GM18526 (cell line): ENCODE data around the gene HOXC10.

Experiments
- POLR2A ChIP-seq: IDR thresholded peaks from 3 replicates; pipeline ENCODE4 v1.6.1; 2011; ENCODE audit not compliant: insufficient read length; ENCODE audit errors: extremely low read depth

The HOXC10 gene

DNA sequence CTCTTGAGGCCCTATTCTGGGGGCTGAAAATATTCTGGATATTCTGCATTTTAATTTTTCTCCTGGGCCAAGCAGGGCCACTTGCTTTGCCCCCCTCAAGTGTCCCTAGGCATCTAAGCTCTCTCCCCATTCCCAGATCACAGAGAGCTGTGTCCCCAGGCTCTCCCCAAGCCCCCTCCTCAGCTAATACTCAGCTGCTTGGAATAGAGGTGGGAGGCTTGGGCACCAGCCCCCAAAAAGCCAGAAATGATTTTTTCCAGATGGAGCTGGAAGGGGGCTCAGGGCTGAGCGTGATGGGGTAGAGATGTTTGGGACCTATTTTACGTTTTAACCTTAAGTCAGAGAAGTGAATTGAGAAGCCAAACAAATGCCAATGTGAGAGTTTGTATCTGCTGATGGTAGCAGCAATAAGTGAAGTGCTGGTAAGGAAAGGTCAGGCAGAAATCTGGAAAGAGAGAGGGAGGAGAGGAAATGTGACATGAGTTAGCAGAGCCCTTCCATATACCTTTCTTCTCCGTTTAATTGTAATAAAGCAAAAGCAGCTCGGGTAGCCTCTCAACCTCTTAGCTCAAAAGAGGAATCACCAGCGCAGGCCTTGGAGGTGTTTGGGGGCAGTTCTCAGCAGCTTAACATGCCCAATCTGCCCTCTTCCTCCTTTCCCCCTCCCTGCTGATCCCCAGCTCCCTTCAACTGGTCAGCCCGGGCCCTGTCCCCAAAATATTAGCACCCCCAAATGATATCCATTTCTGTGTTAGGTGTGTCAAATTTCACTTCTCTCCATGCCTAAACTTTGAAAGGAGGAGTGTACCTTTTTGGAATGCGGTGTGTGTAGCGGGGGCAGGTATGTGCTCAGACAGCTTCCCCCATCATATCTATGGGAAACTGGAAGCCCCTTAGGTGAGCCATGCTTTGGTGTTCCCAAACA is 38.3 kb downstream of the HOXC10 start:
- no peak for TF ChIP-seq POLR2A

DNA sequence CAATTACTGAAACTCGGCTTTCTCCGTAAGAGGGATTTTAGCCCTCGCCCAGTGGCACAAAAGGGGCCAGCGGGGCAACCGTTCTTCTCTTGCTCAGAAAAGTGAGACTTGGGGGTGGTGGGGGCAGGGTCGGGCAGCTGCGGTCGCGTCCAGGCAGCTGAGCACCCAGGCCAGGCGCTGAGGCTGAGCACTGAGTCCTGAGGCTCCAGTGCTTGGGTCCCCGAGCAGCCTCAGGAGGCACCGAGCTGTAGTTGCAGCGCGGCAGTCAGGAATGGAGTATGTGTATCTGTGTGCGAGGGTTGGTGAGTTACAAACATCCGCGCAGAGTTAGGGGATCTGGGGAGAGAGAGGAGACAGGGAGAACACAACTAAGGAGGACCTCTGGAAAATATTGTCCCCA is 39.2 kb downstream of the HOXC10 start:
- no peak for TF ChIP-seq POLR2A

DNA sequence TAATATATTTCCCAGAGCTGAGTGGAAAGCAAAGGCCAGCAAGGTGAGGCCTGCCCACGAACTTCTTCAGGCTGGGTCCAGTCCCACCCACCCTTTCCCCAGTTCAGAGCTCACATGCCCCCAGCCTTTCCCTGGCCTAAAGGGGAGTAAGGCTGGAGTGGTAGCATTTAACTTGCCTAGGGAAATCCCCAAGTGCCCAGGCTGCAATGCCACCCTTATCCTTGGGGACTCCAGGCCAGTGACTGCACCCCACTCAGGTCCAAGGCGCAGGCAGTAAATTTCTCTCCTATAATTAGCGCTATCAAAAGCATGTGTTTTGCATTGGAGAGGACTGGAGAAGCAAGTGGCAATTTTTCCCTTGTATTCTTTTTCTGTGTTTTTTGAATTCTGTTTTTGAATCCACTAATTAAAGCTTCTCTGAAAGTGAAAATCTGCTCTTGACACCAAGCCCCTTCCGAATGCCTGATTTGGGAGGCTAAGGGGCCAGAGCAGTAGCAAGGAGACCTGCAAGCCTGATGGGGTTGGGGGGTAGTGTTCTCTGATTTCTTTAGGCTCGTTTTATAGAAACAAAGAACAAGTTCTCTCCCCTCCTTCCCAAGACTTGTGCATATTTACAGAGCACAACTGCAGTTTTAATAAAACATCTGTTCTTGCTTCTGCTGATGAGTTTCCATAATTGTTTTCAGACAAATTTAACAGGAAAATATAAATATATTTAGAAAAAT is 39.8 kb downstream of the HOXC10 start:
- TF ChIP-seq POLR2A: no peak

DNA sequence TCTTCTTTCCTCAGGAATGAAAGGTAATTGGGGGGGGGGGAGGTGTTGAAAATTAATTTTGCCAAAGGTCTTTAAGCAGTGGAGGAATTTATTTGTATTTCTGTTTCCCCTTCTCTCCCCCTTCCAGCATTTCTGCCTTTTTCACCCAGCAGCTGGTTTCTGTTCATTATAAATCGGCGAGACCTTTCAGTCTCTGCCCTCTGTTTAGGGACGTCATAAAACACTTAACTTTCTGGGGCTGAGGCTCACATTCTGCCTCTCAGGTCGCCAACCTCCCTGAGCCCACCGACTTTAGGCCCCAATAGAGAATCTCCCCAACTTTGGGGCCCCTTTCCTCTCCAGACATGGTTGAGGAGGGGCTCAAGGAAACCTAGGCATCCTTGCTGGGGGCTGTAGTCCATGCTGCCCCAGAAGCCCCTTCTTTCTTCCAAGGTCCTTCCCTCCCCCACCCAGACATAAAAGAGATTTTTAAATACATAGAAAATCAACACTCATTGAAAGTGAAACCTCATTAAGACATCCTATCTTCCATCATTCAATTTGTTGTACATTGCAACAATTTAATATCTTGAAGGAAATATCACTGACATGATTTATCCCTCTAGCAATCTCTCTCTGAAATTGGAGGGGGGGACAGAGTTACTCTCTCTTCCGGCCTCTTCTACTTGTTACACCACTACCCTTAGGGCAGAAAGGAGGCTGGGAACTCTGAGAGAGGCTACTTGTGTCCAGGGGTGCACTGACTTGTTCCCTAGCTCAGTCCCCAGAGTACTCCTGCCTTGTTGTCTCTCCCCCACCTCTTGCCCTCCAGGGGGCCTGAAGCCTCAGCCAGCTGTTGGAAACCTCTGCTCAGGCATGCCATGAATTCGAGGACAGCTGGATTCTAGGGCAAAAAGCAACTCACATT is 40.8 kb downstream of the HOXC10 start:
- TF ChIP-seq POLR2A: no peak

DNA sequence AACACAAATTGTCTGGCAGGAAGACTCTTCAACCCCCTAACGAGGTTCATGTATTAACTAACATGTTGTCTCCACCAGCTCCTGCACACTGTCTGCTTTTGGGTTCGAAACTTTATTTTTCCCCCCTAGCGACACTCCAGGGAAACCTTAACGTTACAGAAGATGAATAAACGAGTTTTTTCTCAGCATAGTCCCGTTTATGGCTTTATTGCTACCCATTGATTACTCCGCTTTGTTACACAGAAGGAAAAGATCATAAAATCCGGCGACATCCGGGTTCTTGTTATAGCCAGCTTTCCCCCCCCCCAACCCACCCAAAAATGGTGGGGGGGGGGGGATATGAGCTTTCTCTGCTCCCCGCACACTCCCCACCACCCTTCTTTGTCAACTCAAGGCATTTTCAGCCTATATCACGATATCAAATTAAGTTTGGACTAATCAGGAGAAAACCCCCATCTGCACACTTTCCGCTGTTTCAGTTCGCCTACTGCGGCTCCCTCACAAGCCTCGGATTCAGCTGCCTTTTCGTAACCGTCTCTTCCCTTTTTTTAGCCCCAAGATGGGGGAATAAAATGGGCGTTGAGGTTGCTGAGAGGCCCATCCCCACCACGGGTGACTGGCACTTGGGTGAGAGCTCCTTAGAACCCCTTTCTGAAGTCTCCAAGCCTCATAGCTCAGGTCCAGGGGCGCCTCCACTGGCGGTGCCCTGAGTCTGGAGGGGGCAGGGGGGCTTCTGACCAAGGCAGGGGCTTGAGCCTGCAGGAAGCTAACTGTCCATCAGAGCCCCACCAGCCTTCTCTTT is 41.9 kb downstream of the HOXC10 start:
- no peak for TF ChIP-seq POLR2A

DNA sequence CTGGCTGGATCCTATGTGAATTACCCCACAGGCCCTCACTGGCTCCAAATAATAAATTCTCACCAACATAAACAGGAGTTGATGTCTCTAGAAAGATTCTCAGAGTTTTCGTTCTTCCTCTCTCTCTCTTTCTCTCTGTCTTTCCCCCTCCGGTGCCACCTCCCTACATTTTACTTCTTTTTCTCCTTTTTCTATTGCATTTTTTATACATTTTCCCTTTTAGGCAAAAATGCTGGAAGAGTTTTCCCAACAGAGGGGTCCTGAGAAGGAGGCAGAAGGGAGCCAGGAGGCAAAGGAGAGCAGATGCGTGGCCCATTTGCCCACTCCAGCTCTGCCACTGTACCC is 42.5 kb downstream of the HOXC10 start:
- TF ChIP-seq POLR2A: no peak

DNA sequence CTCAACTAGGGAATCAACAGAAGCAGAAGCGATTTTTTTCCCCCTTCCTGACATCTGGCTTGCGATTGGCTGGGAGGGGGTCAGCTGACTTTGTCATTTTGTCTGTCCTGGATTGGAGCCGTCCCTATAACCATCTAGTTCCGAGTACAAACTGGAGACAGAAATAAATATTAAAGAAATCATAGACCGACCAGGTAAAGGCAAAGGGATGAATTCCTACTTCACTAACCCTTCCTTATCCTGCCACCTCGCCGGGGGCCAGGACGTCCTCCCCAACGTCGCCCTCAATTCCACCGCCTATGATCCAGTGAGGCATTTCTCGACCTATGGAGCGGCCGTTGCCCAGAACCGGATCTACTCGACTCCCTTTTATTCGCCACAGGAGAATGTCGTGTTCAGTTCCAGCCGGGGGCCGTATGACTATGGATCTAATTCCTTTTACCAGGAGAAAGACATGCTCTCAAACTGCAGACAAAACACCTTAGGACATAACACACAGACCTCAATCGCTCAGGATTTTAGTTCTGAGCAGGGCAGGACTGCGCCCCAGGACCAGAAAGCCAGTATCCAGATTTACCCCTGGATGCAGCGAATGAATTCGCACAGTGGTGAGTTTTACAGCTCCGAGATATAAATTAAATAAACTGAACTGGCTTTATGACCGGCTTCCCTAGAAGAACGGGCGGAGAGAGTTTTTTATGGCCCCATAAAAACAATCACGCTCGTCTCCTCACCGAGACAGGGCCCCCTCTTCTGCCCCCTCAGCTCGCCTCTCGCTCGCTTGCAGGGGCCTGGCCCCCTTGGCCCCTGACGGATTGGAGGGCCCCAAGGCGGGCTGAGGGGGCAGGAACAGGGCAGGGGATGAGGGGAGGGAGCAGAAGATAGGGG is 43.6 kb downstream of the HOXC10 start, which contains the start of gene HOXC6:
Gene HOXC6, plus strand, starts transcription at position 127 of the 888 bp plus-strand sequence. Its CDS starts 82 bp downstream, at position 209.
- no peak for TF ChIP-seq POLR2A

DNA sequence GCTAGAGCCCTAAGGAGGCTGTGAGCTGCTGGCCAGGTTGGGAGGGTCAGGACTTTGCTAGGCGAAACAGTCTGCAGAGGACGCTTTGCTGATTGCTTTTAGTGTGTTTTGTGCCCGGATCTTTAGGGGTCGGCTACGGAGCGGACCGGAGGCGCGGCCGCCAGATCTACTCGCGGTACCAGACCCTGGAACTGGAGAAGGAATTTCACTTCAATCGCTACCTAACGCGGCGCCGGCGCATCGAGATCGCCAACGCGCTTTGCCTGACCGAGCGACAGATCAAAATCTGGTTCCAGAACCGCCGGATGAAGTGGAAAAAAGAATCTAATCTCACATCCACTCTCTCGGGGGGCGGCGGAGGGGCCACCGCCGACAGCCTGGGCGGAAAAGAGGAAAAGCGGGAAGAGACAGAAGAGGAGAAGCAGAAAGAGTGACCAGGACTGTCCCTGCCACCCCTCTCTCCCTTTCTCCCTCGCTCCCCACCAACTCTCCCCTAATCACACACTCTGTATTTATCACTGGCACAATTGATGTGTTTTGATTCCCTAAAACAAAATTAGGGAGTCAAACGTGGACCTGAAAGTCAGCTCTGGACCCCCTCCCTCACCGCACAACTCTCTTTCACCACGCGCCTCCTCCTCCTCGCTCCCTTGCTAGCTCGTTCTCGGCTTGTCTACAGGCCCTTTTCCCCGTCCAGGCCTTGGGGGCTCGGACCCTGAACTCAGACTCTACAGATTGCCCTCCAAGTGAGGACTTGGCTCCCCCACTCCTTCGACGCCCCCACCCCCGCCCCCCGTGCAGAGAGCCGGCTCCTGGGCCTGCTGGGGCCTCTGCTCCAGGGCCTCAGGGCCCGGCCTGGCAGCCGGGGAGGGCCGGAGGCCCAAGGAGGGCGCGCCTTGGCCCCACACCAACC is 44.8 kb downstream of the HOXC10 start:
- TF ChIP-seq POLR2A: no peak

- no peak for TF ChIP-seq POLR2A
Observed at GRCh38 chr12:54030442-54030801, 45.5 kb downstream of the HOXC10 start.

DNA sequence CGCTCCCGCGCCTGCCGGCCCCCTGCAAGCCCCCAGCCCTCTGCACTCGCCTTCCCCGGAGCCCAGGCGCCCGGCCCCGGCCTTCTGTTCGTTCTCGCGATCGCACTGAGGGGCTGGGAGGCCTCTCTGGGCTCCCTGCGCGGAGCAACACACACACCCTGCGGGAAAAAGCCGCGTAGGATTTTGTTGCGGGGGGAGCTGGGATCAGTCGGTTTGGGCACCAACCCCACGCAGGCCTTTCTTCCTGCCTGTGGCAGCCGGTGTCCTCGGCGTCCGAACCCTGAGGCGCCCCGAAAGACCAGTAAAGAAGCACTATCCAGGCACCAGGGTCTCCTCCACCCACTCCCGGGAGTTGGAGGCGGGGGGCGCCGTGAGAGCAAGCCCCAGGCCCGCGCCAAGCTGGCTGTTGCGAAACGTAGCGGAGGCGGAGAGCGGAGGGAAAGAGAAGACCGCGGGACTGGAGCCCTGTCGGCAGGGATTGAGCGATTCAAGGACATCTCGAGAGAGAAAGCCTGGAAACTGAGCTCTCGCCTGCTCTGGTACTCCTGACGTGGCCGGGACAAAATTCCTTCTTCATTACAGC is 46.0 kb downstream of the HOXC10 start:
- TF ChIP-seq POLR2A: no peak

GRCh38 chr12:54031480-54031879 is 46.5 kb downstream of the HOXC10 start:
- TF ChIP-seq POLR2A: no peak

DNA sequence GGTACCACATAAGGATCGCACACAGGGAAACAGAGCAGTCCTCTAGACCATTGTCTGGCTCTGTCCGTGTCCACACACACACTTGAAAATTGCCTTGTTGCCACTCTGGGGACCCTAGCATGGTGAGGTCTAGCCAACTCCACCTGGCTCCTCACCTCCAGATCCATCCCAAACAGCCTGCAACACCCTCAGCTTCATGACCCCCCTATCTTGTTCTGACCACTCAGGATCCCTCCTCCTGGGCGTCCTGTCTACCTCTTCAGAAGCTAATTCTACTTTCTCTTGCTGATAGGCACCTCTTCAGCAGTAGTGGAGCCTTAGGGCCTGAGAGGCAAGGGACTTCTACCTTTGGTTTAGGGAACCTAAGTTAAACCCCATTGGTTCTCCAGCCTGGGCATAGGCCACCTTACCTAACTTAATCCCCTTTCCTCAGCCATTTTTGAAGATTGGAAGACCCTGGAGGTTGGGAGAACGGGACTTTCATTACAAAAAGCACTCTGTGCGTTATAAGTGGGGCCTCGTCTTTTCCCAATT is 47.2 kb downstream of the HOXC10 start:
- no peak for TF ChIP-seq POLR2A
